GM18502 (cell line): ENCODE measurements around the gene OR56A5.
"Not testable (repeated sequence)": the region's sequence is repeated elsewhere in the genome, so short reads cannot be mapped to it uniquely, and the experiment has no call there.

Experiments used
- ATAC-seq: cut with Tn5 transposase; IDR thresholded peaks from one replicate; pipeline ENCODE4 v1.9.1; 2021; ENCODE audit warnings: mild to moderate bottlenecking; ENCODE audit not compliant: unreplicated experiment, poor library complexity

The OR56A5 gene, protein sequence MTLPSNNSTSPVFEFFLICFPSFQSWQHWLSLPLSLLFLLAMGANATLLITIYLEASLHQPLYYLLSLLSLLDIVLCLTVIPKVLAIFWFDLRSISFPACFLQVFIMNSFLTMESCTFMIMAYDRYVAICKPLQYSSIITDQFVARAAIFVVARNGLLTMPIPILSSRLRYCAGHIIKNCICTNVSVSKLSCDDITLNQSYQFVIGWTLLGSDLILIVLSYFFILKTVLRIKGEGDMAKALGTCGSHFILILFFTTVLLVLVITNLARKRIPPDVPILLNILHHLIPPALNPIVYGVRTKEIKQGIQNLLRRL

DNA sequence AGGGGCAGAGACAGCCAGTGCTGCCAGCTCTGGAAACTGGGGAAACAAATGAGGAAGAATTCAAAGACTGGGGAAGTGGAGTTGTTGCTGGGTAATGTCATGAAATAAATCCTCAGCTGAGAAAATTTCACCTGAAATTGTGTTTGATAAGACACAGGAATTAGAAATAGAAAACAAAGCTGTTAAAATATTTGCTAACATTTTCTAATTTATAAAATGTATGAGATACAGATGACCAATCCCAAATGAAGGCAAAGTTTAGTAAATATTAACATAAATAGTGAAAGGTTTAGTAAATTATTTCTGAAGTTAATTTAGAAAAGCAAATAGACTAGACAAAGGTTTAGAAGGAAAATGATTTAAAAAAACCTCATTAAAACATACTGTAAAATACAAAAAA, at the start of gene OR56A5:
TSS of gene OR56A5 (minus strand) at position 101 of the 400 bp plus-strand sequence. CDS start at position 101, 0 bp downstream.
- no peak for ATAC-seq

- ATAC-seq = no peak
These were observed 44.7 kb upstream of the OR56A5 start for GRCh38 chr11:6013042-6013441.

- no peak for ATAC-seq
These were observed 43.9 kb upstream of the OR56A5 start for GRCh38 chr11:6012035-6012668.

DNA sequence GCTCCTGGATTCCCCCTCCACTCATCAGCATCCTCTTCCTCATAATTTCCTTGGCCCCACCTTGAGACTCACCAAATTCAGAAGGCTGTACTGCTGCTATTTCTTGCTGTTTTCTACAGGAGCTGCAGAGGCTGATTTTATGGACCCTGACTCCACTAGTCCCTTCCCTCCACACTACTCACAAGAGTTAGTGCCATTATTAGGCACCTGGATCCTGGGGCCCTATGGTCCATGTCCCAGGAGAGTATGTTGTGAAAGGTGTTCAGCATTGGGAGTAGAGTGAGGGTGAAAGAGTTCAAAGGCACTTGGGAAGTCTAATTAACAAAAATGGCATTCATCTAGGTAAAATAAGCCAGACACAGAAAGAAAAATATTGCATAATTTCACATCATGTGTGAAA, 38.6 kb upstream of the OR56A5 start, which contains the start of gene OR56A4:
TSS of gene OR56A4 (minus strand) at position 101 of the 400 bp plus-strand sequence. CDS start 3,954 bp downstream, outside the sequence.
- no peak for ATAC-seq

DNA sequence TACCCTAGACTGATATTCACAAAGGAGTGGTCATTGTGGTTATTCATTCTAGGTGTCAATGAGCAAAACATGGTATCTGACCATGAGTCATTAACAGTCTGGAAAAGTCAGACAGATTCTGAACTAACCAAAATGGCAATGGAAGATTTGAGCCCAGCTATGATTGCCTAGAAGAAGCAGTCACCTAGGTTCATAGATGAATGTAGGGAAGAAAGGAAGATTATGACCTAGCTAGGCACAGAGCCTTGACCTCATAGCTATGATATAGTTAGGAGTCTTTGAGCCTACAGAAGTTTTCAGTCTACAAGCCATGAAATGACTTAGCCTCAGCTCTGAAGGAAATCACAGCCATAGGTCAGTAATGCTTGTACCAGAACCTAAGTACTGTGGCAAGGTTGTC, 38.1 kb upstream of the OR56A5 start:
- ATAC-seq = no peak

DNA sequence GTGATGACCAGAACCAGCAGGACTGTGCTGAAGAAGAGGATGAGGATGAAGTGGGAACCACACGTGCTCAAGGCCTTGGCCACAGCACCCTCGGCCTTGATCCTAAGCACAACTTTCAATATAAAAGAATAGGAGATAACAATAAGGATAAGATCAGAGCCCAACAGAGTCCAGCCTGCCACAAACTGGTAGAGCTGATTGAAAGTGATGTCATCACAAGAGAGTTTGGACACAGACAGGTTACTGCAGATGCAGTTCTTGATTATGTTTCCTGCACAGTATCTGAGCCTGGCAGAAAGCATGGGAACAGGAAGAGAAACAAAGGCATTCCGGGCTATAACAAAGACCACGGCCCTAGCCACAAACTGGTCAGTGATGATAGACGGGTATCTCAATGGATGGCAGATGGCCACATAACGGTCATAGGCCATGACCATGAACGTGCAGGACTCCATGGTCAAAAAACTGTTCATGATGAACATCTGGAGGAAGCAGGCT, 34.0 kb upstream of the OR56A5 start:
- ATAC-seq = no peak

- no peak for ATAC-seq
These were observed 26.5 kb upstream of the OR56A5 start for GRCh38 chr11:5994791-5995190.

GRCh38 chr11:5992604-5993251, 24.4 kb upstream of the OR56A5 start:
- no peak for ATAC-seq

DNA sequence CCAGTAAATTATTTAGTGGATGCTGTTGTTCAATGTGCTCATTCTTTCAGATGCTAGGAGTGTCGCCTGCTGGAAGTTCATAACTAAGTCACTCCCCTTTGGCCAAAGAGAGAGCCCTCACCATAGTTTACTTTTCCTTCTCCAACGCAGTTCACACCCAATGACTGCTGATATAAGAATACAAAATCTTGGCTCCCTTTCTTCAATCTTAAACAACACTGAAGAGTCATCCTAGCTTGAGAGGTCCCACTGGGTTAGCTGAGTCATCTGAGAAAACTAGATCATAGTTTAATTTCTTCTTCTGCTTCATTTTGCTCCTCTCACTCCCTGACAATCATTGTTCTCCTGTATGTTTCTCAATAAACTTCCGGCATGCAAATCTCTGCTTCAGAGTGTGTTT, 23.9 kb upstream of the OR56A5 start:
- ATAC-seq = no peak

DNA sequence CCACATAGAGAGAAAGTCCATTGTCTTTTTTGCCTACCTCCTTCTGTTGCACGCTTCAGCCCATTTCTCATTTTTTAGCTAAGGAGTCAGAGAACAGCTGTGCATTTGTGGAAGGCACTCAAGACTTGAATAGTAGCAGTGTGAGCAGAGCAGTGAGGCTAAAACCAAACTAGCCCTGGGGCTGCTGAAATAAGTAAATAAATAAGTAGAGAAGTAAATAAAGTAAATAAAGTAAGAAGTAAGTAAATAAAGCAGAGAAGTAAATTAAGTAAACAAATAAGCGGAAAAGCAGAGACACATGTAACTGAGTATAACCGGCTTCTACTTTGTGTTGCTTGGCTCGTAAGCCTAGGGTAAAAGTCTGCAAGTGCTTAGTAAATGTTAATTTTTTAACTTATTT, 20.9 kb upstream of the OR56A5 start:
- no peak for ATAC-seq

DNA sequence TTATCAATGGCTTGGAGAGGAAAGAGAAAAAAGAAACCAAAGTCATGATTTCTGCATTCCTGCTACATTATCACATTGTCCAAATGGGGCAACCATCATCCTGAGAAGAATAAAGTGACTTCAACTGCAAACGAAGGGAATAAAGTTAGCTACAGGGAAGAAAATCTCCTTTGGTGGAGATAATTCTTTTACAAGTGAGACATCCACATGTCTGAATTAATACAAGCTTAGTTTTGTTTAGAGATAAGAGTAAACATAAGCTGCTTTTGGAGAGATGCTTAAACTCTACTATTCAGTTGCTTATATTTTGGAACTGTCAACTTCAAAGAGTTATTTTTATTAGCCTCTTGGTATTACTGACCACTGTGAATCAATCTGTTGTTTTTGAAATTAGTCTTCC, 18.6 kb upstream of the OR56A5 start, which contains the start of gene OR52L1:
TSS of gene OR52L1 (minus strand) at position 101 of the 400 bp plus-strand sequence. CDS start at position 46, 55 bp downstream.
- ATAC-seq = no peak

- ATAC-seq = no peak
These were observed 15.1 kb upstream of the OR56A5 start for GRCh38 chr11:5983443-5983842.

- ATAC-seq = no peak
These were observed 5.2 kb upstream of the OR56A5 start for GRCh38 chr11:5973530-5973929.

GRCh38 chr11:5967708-5968107, 586 bp downstream of the OR56A5 start:
- ATAC-seq = no peak

DNA sequence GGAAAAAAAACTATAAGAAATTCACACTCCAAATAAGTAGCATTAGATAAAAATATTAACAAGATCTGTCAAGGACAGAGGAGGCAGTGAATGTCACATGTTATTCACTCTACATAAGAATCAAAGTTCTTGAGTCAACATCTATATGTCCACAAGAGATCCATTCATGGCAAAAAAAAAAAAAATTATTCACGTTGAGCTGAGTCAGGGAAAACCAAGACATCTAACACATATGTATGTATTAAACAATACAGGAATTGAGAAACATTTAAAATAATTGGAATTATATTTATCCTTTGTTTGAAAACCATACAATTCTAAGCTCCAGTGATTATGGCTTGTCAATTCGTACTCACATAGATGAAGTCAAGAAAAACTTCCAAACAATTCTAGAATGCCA, 1.3 kb downstream of the OR56A5 start:
- no peak for ATAC-seq

GRCh38 chr11:5960704-5961320, 7.5 kb downstream of the OR56A5 start:
- not testable (repeated sequence) for ATAC-seq

- no peak for ATAC-seq
These were observed 12.7 kb downstream of the OR56A5 start for GRCh38 chr11:5955586-5955985.

- no peak for ATAC-seq
These were observed 26.3 kb downstream of the OR56A5 start, which contains the start of gene OR56A3 for GRCh38 chr11:5941951-5942350. Gene OR56A3 (plus strand): TSS chr11:5942251. CDS start chr11:5947347, 5,096 bp downstream.

DNA sequence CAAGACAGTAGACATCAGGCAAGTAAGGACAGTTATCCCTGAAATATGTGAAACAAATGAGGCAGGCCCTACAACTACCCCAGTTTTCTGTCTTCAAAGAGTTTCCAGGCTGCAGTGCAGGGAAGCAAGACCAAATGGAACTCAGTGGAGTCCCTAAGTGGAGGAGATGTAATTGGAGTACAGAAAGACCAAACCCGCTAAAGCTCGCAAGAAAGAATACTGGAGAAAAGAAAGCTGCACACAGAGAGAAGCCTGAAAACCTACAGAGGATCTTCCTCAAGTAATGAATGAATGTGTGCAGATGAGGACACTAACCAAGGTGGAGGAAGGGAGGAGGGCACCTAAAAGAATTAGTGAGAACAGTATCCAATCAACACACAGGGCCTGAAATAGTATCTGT, 27.5 kb downstream of the OR56A5 start:
- ATAC-seq = no peak

DNA sequence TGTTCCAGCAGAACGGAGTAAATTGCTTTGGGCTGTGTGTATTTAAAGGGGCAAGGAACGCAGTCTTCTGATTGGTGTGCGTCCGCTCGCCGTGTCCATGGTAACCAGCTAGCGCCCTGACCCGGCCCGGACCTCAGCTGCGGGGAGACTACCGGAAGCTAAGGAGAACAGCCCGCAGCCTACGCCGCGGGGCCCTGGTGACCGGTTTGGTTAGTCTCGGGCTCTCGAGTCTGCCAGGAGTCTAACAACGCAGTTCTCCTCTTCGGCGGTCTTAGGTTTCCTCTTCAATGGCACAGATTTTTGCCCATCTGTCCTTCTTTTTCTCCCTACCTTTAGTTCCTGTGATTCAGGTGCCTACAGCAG, 29.7 kb downstream of the OR56A5 start:
- no peak for ATAC-seq
